Activated T-cell treated with anti-CD3 and anti-CD28 coated beads, Interleukin-2, amount 50 U/mL, for 72 hours (primary cell): Measurements from ENCODE around the gene ELF4. TPM values are rescaled to one million over a fixed set of nuclear protein-coding genes. Genes with fewer than 3 reads are reported as not detected.

Experiments used
- ATAC-seq, 2 donors: fragments of 150-1000 bp; cut with Tn5 transposase; replicated peaks in 1 of 2; 2 replicates each; pipeline ENCODE4 v1.10.0; 2021; ENCODE audit warnings: moderate library complexity in 2 of 2, mild to moderate bottlenecking in 1 of 2
- DNase-seq, 2 donors: peaks; one replicate each; pipeline ENCODE4 v3.0.0; 2021 to 2022; ENCODE audit warnings: mixed read lengths in 1 of 2
- H3K27ac Mint-ChIP-seq: one replicate; pipeline ENCODE4 v1.8.0; 2022; ENCODE audit warnings: mild to moderate bottlenecking, moderate library complexity, mixed read lengths
- H3K27me3 Mint-ChIP-seq: one replicate; pipeline ENCODE4 v1.8.0; 2022; ENCODE audit warnings: low read depth, mixed read lengths
- H3K36me3 Mint-ChIP-seq, 2 donors: one replicate each; pipeline ENCODE4 v1.8.0; 2022; ENCODE audit warnings: mixed read lengths in 2 of 2, mild to moderate bottlenecking in 1 of 2; ENCODE audit not compliant: insufficient read depth in 2 of 2
- H3K4me1 Mint-ChIP-seq: one replicate; pipeline ENCODE4 v1.8.0; 2022; ENCODE audit warnings: low read depth, mixed read lengths
- H3K4me3 Mint-ChIP-seq, 2 donors: one replicate each; pipeline ENCODE4 v1.8.0; 2022; ENCODE audit warnings: mild to moderate bottlenecking in 2 of 2, mixed read lengths in 2 of 2, moderate library complexity in 2 of 2
- H3K9me3 Mint-ChIP-seq, 2 donors: one replicate each; pipeline ENCODE4 v1.8.0; 2022; ENCODE audit warnings: mixed read lengths in 2 of 2
- total RNA-seq, 2 donors: library from RNA; stranded (reverse); gene quantifications; one replicate each; pipeline ENCODE4 v1.2.3, GENCODE V29; 2022

Gene ELF4
- total RNA-seq, result 10 to 100 TPM; 37.9 to 41.0 TPM

- H3K4me1 Mint-ChIP-seq, result peaks cover 50% of the 10 kb centered on the region
- ATAC-seq, result peak; percentile 79 to 80
- H3K27ac Mint-ChIP-seq, result peak within 1 kb of the TSS; percentile 94
- H3K4me3 Mint-ChIP-seq, result peak within 1 kb of the TSS; percentile 83 to 93
- H3K9me3 Mint-ChIP-seq, result no peaks in the 10 kb centered on the region
- peak; percentile 62 to 66 for DNase-seq
- peaks cover 7% of the 10 kb centered on the region for H3K27me3 Mint-ChIP-seq
- peaks cover 0 to 1% of the 10 kb centered on the region in 2 donors for H3K36me3 Mint-ChIP-seq
Observed at GRCh38 chrX:130110379-130111219, at the start of gene ELF4. TSS of gene ELF4 (minus strand) at chrX:130110497. CDS start at chrX:130081330, 29,167 bp downstream.

GRCh38 chrX:130159776-130160175, 49.5 kb upstream of the ELF4 start:
- Mint-ChIP-seq H3K4me3 (peak overlapping the region; percentile 35 to 86), H3K27ac (no peak overlapping the region), H3K27me3 (no peaks in the 10 kb centered on the region), H3K36me3 (no peaks in the 10 kb centered on the region), H3K4me1 (peaks cover 31% of the 10 kb centered on the region), H3K9me3 (no peaks in the 10 kb centered on the region)
- no peak for ATAC-seq
- DNase-seq, result no peak

- H3K36me3 Mint-ChIP-seq, result no peaks in the 10 kb centered on the region
- no peak for ATAC-seq
- DNase-seq, result no peak
- no peaks in the 10 kb centered on the region for H3K9me3 Mint-ChIP-seq
- H3K4me1 Mint-ChIP-seq, result peaks cover 31% of the 10 kb centered on the region
- no peak overlapping the region for H3K4me3 Mint-ChIP-seq
- H3K27me3 Mint-ChIP-seq, result no peaks in the 10 kb centered on the region
- no peak overlapping the region for H3K27ac Mint-ChIP-seq
Observed at GRCh38 chrX:130158311-130158710, 48.0 kb upstream of the ELF4 start.

- Mint-ChIP-seq H3K4me1 (peaks cover 18% of the 10 kb centered on the region), H3K4me3 (no peak overlapping the region), H3K27me3 (no peaks in the 10 kb centered on the region), H3K27ac (no peak overlapping the region), H3K36me3 (no peaks in the 10 kb centered on the region), H3K9me3 (no peaks in the 10 kb centered on the region)
- no peak for DNase-seq
- no peak for ATAC-seq
Observed at GRCh38 chrX:130155564-130155963, 45.3 kb upstream of the ELF4 start.

- no peak overlapping the region for H3K27ac Mint-ChIP-seq
- ATAC-seq, result no peak
- H3K4me3 Mint-ChIP-seq, result no peak overlapping the region
- H3K27me3 Mint-ChIP-seq, result peaks cover 8% of the 10 kb centered on the region
- H3K4me1 Mint-ChIP-seq, result no peaks in the 10 kb centered on the region
- DNase-seq, result no peak
- no peaks in the 10 kb centered on the region for H3K9me3 Mint-ChIP-seq
- H3K36me3 Mint-ChIP-seq, result peaks cover 5 to 8% of the 10 kb centered on the region in 2 donors
Observed at GRCh38 chrX:130147631-130148030, 37.3 kb upstream of the ELF4 start.

GRCh38 chrX:130145123-130145522, 34.8 kb upstream of the ELF4 start:
- Mint-ChIP-seq H3K4me3 (no peak overlapping the region), H3K36me3 (peaks cover 5 to 8% of the 10 kb centered on the region in 2 donors), H3K9me3 (no peaks in the 10 kb centered on the region), H3K27ac (no peak overlapping the region), H3K4me1 (no peaks in the 10 kb centered on the region), H3K27me3 (peaks cover 8% of the 10 kb centered on the region)
- ATAC-seq (no peak), DNase-seq (no peak)

GRCh38 chrX:130144509-130144908, 34.2 kb upstream of the ELF4 start:
- no peak for ATAC-seq
- H3K4me1 Mint-ChIP-seq, result no peaks in the 10 kb centered on the region
- no peak overlapping the region for H3K27ac Mint-ChIP-seq
- no peaks in the 10 kb centered on the region for H3K9me3 Mint-ChIP-seq
- H3K27me3 Mint-ChIP-seq, result peaks cover 8% of the 10 kb centered on the region
- H3K36me3 Mint-ChIP-seq, result peaks cover 5 to 8% of the 10 kb centered on the region in 2 donors
- no peak overlapping the region for H3K4me3 Mint-ChIP-seq
- no peak for DNase-seq

GRCh38 chrX:130139474-130140201, 29.3 kb upstream of the ELF4 start:
- DNase-seq (no peak), ATAC-seq (no peak)
- H3K4me3 Mint-ChIP-seq, result no peak overlapping the region
- H3K9me3 Mint-ChIP-seq, result no peaks in the 10 kb centered on the region
- H3K4me1 Mint-ChIP-seq, result no peaks in the 10 kb centered on the region
- peaks cover 14% of the 10 kb centered on the region for H3K27me3 Mint-ChIP-seq
- H3K36me3 Mint-ChIP-seq, result peaks cover 3 to 9% of the 10 kb centered on the region in 2 donors
- no peak overlapping the region for H3K27ac Mint-ChIP-seq

GRCh38 chrX:130136961-130137360, 26.7 kb upstream of the ELF4 start:
- H3K4me3 Mint-ChIP-seq, result no peak overlapping the region
- H3K36me3 Mint-ChIP-seq, result peaks cover 2 to 5% of the 10 kb centered on the region in 2 donors

GRCh38 chrX:130136496-130136895, 26.2 kb upstream of the ELF4 start:
- no peak overlapping the region for H3K4me3 Mint-ChIP-seq
- no peaks in the 10 kb centered on the region for H3K9me3 Mint-ChIP-seq
- no peak for ATAC-seq
- no peak for DNase-seq
- peaks cover 2 to 5% of the 10 kb centered on the region in 2 donors for H3K36me3 Mint-ChIP-seq
- H3K4me1 Mint-ChIP-seq, result no peaks in the 10 kb centered on the region
- no peak overlapping the region for H3K27ac Mint-ChIP-seq
- peaks cover 7% of the 10 kb centered on the region for H3K27me3 Mint-ChIP-seq

More at GRCh38 chrX:130136961-130137360, 26.7 kb upstream of the ELF4 start:
- no peak for DNase-seq
- no peak for ATAC-seq
- H3K27ac Mint-ChIP-seq, result no peak overlapping the region
- no peaks in the 10 kb centered on the region for H3K4me1 Mint-ChIP-seq
- peaks cover 7% of the 10 kb centered on the region for H3K27me3 Mint-ChIP-seq
- H3K9me3 Mint-ChIP-seq, result no peaks in the 10 kb centered on the region

- H3K27ac Mint-ChIP-seq, result no peak overlapping the region
- no peak overlapping the region for H3K4me3 Mint-ChIP-seq
- no peak for ATAC-seq
- H3K9me3 Mint-ChIP-seq, result no peaks in the 10 kb centered on the region
- no peak for DNase-seq
- peaks cover 0 to 10% of the 10 kb centered on the region in 2 donors for H3K36me3 Mint-ChIP-seq
- no peaks in the 10 kb centered on the region for H3K27me3 Mint-ChIP-seq
- H3K4me1 Mint-ChIP-seq, result no peaks in the 10 kb centered on the region
Observed at GRCh38 chrX:130130990-130131389, 20.7 kb upstream of the ELF4 start.

- no peak overlapping the region for H3K27ac Mint-ChIP-seq
Observed at GRCh38 chrX:130125091-130125874, 15.0 kb upstream of the ELF4 start.

GRCh38 chrX:130124577-130124976, 14.3 kb upstream of the ELF4 start:
- ATAC-seq, result no peak
- Mint-ChIP-seq H3K27me3 (no peaks in the 10 kb centered on the region), H3K27ac (no peak overlapping the region), H3K36me3 (peaks cover 0 to 6% of the 10 kb centered on the region in 2 donors), H3K4me3 (no peak overlapping the region), H3K9me3 (no peaks in the 10 kb centered on the region), H3K4me1 (peaks cover 8% of the 10 kb centered on the region)
- no peak for DNase-seq

More at GRCh38 chrX:130125091-130125874, 15.0 kb upstream of the ELF4 start:
- Mint-ChIP-seq H3K4me3 (no peak overlapping the region), H3K9me3 (no peaks in the 10 kb centered on the region), H3K36me3 (peaks cover 0 to 6% of the 10 kb centered on the region in 2 donors), H3K4me1 (peaks cover under 1% of the 10 kb centered on the region), H3K27me3 (no peaks in the 10 kb centered on the region)
- ATAC-seq, result no peak
- DNase-seq, result no peak
